ENCODE results near the gene RAPGEFL1.
"Not testable (repeated sequence)": the region's sequence is repeated elsewhere in the genome, so short reads cannot be mapped to it uniquely, and the experiment has no call there.

The RAPGEFL1 gene

DNA sequence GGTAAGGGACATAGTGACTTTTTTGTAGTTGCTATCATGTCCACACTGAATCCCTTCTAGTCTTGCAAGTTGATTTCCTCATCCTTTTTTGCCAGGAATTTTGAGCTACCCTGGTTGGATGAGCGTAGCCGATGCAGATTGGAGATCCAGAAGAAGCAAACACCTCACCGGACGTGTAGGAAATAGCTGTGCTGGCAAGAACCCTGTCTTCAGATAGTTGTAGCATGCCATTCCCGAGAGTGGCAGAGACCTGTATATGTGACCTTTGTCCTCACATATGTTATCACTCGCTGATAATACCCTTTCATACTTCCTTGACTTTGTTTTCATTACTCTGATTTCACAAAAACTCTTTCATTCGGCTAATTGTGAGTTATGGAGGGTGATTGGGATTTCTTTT is 43.1 kb upstream of the RAPGEFL1 start:
- Histone ChIP-seq H3K36me3 (ENCODE audit: insufficient read depth, low read length) (peaks cover 76% of the 10 kb centered on the region), H4K20me1 (ENCODE audit: insufficient read depth, low read length) (no peaks in the 10 kb centered on the region), H3K9me3 (ENCODE audit: insufficient read depth, low read length, severe bottlenecking) (no peaks in the 10 kb centered on the region), H3K27me3 (ENCODE audit: insufficient read depth, low read length, poor library complexity) (no peaks in the 10 kb centered on the region), H3K4me2 (ENCODE audit: insufficient read depth, low read length) (no peak overlapping the region), H3K79me2 (ENCODE audit: insufficient read depth, low read length) (peaks cover 22% of the 10 kb centered on the region), H3K27ac (ENCODE audit: low read length) (no peak overlapping the region), H3K4me3 (ENCODE audit: low read depth in 1 of 2, low read length in 2 of 2) (no peak overlapping the region), H2AFZ (ENCODE audit: low read depth, low read length) (no peak overlapping the region), H3K4me1 (ENCODE audit: insufficient read depth, low read length) (peaks cover 7% of the 10 kb centered on the region), H3K9ac (ENCODE audit: low read depth, low read length) (no peak overlapping the region)
- ATAC-seq (ENCODE audit: insufficient read depth, low read depth): no peak
- DNase-seq: no peak
- TF ChIP-seq, protein P1, sequence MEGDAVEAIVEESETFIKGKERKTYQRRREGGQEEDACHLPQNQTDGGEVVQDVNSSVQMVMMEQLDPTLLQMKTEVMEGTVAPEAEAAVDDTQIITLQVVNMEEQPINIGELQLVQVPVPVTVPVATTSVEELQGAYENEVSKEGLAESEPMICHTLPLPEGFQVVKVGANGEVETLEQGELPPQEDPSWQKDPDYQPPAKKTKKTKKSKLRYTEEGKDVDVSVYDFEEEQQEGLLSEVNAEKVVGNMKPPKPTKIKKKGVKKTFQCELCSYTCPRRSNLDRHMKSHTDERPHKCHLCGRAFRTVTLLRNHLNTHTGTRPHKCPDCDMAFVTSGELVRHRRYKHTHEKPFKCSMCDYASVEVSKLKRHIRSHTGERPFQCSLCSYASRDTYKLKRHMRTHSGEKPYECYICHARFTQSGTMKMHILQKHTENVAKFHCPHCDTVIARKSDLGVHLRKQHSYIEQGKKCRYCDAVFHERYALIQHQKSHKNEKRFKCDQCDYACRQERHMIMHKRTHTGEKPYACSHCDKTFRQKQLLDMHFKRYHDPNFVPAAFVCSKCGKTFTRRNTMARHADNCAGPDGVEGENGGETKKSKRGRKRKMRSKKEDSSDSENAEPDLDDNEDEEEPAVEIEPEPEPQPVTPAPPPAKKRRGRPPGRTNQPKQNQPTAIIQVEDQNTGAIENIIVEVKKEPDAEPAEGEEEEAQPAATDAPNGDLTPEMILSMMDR (IDR thresholded peaks at IDR 0.05; ENCODE audit: borderline replicate concordance, extremely low read depth, low read length, poor library complexity, severe bottlenecking): no peak
- no peak for TF ChIP-seq EZH2 (IDR thresholded peaks at IDR 0.05; ENCODE audit: borderline replicate concordance, low read depth, low read length, severe bottlenecking)

DNA sequence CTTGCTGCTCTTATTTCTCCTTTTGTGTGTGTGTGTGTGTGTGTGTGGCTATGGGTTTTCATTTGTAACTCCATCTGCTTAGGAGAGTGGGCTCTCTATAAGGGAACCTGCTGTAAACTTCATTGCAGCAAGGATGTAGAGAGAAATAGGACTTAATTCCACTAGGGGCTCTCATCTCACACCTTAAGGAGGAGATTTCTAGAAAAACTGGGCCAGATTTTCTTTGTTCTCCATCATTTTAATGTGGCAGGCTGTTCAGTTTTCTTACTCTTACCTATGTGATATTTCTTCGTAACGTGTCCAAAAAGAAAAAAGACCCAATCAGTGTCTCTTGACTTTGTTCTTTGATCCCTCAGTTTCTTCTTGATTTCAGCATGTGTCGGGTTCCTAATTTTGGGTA is 41.5 kb upstream of the RAPGEFL1 start:
- H3K79me2 ChIP-seq (ENCODE audit: insufficient read depth, low read length): peaks cover 26% of the 10 kb centered on the region
- no peak overlapping the region for H3K27ac ChIP-seq (ENCODE audit: low read length)
- ATAC-seq (ENCODE audit: insufficient read depth, low read depth) (no peak), DNase-seq (no peak)
- H2AFZ ChIP-seq (ENCODE audit: low read depth, low read length): no peak overlapping the region
- no peaks in the 10 kb centered on the region for H3K9me3 ChIP-seq (ENCODE audit: insufficient read depth, low read length, severe bottlenecking)
- H3K4me2 ChIP-seq (ENCODE audit: insufficient read depth, low read length): no peak overlapping the region
- no peaks in the 10 kb centered on the region for H3K27me3 ChIP-seq (ENCODE audit: insufficient read depth, low read length, poor library complexity)
- no peak for TF ChIP-seq EZH2 (IDR thresholded peaks at IDR 0.05; ENCODE audit: borderline replicate concordance, low read depth, low read length, severe bottlenecking)
- TF ChIP-seq, protein P1 (IDR thresholded peaks at IDR 0.05; ENCODE audit: borderline replicate concordance, extremely low read depth, low read length, poor library complexity, severe bottlenecking): peak; percentile 21
- H3K9ac ChIP-seq (ENCODE audit: low read depth, low read length): no peak overlapping the region
- no peaks in the 10 kb centered on the region for H4K20me1 ChIP-seq (ENCODE audit: insufficient read depth, low read length)
- peaks cover 14% of the 10 kb centered on the region for H3K4me1 ChIP-seq (ENCODE audit: insufficient read depth, low read length)
- peaks cover 60% of the 10 kb centered on the region for H3K36me3 ChIP-seq (ENCODE audit: insufficient read depth, low read length)
- H3K4me3 ChIP-seq (ENCODE audit: low read depth in 1 of 2, low read length in 2 of 2): no peak overlapping the region

DNA sequence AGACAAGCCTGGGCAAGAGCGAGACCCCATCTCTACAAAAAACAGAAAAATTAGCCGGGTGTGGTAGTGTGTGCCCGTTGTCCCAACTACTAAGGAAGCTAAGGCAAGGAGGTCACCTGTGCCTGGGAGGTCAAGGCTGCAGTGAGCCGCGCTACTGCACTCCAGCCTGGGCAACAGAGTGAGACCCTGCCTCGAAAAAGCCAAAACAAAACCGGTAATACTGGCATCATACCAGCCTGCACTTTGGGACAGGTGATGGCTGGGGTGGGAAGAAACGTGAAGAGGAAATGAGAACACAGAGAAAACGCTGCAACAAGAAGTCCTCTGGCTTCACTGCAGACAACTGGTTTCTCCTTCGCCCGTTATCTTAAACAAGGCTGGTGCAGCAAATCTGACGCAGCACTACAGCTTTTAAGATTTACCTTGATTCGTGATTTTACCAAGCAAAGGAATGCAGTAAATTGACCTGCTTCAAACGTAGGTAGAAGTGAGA is 37.7 kb upstream of the RAPGEFL1 start:
- TF ChIP-seq EZH2 (IDR thresholded peaks at IDR 0.05; ENCODE audit: borderline replicate concordance, low read depth, low read length, severe bottlenecking): no peak
- TF ChIP-seq, protein P1 (IDR thresholded peaks at IDR 0.05; ENCODE audit: borderline replicate concordance, extremely low read depth, low read length, poor library complexity, severe bottlenecking): no peak
- H3K79me2 ChIP-seq (ENCODE audit: insufficient read depth, low read length): peaks cover 50% of the 10 kb centered on the region
- ATAC-seq (ENCODE audit: insufficient read depth, low read depth): peak; percentile 3
- peak overlapping the region; percentile 93 for H3K27ac ChIP-seq (ENCODE audit: low read length)
- no peaks in the 10 kb centered on the region for H3K27me3 ChIP-seq (ENCODE audit: insufficient read depth, low read length, poor library complexity)
- peak overlapping the region; percentile 84 for H3K9ac ChIP-seq (ENCODE audit: low read depth, low read length)
- H3K4me3 ChIP-seq (ENCODE audit: low read depth in 1 of 2, low read length in 2 of 2): peak overlapping the region; percentile 78 to 80
- H2AFZ ChIP-seq (ENCODE audit: low read depth, low read length): peak overlapping the region; percentile 95
- peaks cover 31% of the 10 kb centered on the region for H3K4me1 ChIP-seq (ENCODE audit: insufficient read depth, low read length)
- no peaks in the 10 kb centered on the region for H4K20me1 ChIP-seq (ENCODE audit: insufficient read depth, low read length)
- H3K9me3 ChIP-seq (ENCODE audit: insufficient read depth, low read length, severe bottlenecking): no peaks in the 10 kb centered on the region
- peak overlapping the region; percentile 87 for H3K4me2 ChIP-seq (ENCODE audit: insufficient read depth, low read length)
- DNase-seq: no peak
- H3K36me3 ChIP-seq (ENCODE audit: insufficient read depth, low read length): peaks cover 44% of the 10 kb centered on the region

DNA sequence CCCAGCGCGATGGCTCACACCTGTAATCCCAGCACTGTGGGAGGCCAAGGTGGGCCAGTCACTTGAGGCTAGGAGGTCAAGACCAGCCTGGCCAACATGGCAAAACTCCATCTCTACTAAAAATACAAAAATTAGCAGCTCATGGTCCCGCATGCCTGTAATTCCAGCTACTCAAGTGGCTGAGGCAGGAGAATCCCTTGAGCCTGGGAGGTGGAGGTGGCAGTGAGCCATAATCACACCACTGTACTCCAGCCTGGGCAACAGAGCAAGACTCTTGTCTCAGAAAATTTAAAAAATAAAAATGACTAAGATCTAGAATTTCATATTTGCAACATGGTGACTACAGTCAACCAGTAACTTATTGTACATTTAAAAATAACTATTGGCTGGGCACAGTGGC is 34.1 kb upstream of the RAPGEFL1 start:
- not testable (repeated sequence) for H4K20me1 ChIP-seq (ENCODE audit: insufficient read depth, low read length); H3K27ac ChIP-seq (ENCODE audit: low read length); H3K4me2 ChIP-seq (ENCODE audit: insufficient read depth, low read length); H3K9ac ChIP-seq (ENCODE audit: low read depth, low read length); DNase-seq; H3K9me3 ChIP-seq (ENCODE audit: insufficient read depth, low read length, severe bottlenecking); H2AFZ ChIP-seq (ENCODE audit: low read depth, low read length); ATAC-seq (ENCODE audit: insufficient read depth, low read depth); H3K4me3 ChIP-seq (ENCODE audit: low read depth in 1 of 2, low read length in 2 of 2); H3K27me3 ChIP-seq (ENCODE audit: insufficient read depth, low read length, poor library complexity)
- peaks cover 46% of the 10 kb centered on the region for H3K36me3 ChIP-seq (ENCODE audit: insufficient read depth, low read length)
- peaks cover 38% of the 10 kb centered on the region for H3K4me1 ChIP-seq (ENCODE audit: insufficient read depth, low read length)
- H3K79me2 ChIP-seq (ENCODE audit: insufficient read depth, low read length): peaks cover 78% of the 10 kb centered on the region

Measured in DND-41 (cell line).